Embryonic facial prominence (tissue), 1 donor: ENCODE results near the gene SLC39A11.

Source experiments
- DNase-seq: peaks from one replicate; pipeline ENCODE4 v3.0.0-alpha.2; 2016; ENCODE audit errors: extremely low spot score

The SLC39A11 gene

GRCh38 chr17:72617557-72617956 lies 474.9 kb downstream of the SLC39A11 start:
- DNase-seq = no peak

DNA sequence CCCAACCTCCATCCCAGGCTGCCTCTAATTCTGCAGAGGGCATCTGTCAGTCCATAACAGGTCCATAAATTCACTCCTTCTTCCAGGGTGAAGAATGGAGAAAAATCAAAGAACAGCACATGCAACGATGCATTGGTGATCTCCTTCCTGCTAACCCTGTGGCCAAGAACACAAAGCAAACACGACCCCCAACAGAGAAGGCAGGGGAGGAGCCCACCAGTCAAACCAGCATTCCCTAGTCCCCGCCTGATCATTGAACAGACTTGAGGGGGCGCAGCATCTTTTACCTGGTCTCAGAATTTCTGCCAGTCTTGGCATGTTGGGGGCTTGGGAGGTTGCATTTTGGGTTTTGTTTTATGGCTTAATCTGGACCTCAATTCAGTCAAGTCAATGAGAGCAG lies 476.0 kb downstream of the SLC39A11 start:
- no peak for DNase-seq

GRCh38 chr17:72615627-72615991 lies 476.9 kb downstream of the SLC39A11 start:
- no peak for DNase-seq

DNA sequence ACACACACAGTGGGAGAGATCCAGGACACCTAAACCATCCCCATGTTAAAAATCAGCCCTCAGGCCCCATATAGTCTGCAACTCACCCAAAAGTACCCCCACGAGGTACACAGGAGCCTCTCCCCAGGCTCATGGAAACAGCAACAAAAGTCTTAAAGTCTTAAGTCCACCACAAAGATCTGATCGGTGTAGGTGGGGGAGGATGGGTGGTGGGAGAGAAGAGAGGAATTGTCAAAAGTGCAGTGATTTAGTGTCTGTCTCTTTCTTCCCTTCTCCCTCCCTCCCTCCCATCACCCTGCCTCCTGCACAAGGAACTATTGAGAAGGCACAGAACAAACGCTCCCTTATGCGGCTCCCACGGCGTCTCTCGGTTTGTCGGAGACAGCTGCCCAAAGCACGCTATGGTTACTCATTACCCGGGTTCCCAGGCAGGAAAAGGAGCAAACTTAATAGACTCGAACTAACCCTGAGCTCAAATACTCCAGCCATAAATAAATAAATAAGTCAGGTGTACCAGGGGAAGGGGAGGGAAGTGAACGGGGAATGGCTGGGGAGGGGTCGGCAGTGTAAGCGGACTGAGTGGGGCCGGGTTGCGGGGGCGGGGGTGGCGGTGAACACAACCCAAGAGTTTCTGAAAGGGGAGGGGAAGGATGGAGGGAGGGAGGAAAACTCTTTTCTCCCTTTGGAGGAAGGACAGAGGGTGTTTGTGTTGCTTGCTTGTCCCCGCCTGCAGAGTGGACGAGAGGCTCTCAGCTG lies 477.4 kb downstream of the SLC39A11 start:
- DNase-seq = peak; percentile 63

- DNase-seq = no peak
These were observed 478.0 kb downstream of the SLC39A11 start for GRCh38 chr17:72614476-72614870.

DNA sequence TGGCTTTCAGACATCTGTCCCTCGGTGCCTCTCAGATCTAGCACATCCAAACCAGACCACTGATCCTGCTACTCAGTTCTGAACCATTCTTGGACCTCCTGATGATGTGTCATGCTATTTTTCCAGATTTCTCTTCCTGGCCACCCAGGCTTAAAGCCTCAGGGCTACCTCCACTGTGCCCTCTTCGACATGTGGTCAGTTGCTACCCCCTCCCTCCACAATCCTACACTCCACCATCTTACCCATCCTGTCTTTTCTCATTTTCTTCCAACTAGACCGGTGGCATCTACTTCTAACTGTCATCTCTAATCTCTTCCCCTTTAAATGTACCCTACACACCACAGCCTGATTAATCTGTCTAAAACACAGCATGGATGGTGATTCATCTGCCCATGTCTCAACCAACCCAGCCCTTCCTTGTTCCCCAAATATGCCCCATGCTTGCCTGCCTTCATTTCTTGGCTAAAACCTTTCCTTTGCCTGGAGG lies 478.6 kb downstream of the SLC39A11 start:
- no peak for DNase-seq

- DNase-seq = no peak
These were observed 479.1 kb downstream of the SLC39A11 start for GRCh38 chr17:72613396-72613795.

DNA sequence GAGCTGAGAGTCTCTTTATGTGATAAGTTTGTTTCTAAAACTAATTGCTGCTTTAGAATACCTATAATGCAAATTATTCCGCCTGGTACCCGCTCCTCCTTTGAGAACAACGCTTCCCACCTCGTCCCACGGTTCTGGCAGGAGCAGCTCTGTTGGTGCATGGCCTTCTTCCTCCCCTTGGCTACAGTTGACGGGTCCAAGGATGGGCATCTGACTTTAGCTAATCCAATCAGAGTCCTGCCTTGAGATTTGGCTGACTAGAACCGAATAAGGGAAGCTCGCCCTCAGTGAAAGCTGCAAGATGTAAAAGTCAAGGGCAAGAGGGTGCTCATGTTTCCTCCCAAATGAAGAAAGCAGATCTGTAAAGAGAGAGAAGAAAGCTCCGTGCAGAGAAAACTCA lies 481.3 kb downstream of the SLC39A11 start:
- DNase-seq = no peak

- no peak for DNase-seq
These were observed 483.0 kb downstream of the SLC39A11 start for GRCh38 chr17:72609501-72609900.

- no peak for DNase-seq
These were observed 484.1 kb downstream of the SLC39A11 start for GRCh38 chr17:72608436-72608835.

DNA sequence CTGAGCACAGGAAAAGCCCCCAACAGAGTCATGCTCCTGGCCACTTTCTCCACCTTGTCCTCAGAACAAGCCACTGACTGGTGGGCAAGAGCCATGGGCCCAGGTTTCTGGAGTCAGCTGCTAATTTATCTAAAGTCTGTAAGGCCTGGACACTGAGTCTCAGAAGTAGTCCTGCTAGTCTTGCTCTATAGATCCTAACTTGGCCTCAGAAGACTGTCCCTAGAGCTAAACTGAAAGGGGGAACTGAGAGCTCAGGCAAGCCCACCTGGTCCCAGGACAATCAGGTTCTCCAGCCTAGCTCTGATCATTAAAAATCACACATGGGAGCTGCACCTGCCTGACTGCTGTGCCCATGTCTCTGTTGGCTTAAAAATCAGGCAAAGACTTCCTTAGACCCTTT lies 485.8 kb downstream of the SLC39A11 start:
- no peak for DNase-seq

- DNase-seq = no peak
These were observed 486.9 kb downstream of the SLC39A11 start for GRCh38 chr17:72605543-72605942.

DNA sequence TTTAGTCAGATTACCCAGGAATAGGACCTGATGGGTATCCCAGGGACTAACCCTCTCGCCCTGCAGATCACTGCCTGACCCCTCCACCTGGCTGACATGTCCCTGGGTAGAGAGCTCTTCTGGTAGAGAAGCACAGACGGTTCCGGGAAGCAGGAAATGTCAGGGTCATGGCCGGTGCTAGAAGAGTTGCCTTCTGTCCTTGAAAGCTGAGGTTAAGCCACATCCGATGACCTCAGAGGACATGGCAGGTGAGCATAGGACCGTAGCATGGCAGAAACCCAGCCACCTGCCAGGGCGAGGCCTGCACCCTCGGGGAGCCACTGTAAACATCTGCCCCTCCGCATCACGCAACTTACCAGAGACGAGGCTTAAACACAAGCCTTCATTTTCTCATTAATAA lies 488.0 kb downstream of the SLC39A11 start:
- DNase-seq = no peak

DNA sequence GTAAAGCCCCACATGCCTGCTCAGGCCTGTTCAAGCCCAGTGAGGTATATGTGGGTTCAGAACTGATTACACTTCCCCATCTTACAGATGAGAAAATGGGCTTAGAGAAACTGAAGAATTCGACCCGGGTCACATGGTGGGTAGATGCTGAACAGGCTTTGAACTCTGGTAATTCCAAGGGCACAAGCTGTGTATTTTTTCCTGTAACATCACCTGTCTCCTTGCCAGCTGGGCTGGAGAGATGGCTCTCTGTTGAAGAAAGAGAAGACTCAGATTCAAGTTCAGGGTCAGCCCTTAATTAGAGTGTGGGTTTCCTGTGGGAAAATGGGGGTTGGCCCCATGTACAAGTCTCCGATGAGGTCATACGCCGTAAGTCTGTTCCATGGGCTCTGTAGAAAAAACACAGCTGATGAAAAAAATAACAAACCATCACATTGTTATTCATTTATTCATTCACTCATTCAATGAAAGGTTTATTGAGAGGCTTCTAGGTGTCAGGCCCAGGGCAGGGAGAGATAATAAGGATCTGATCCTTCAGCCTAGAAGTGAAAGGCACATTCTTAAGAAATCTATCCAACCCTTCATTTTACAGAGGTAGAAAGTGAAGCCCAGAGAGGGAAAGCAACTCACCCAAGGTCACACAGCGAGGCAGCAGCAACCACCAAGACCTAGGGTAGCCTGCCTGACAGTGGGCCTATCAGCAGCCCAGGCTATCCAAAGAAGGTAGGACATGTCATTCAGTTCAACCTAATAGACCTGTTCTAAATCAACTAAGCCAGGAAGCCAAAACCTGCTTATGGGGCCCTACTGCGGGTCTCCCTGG lies 488.9 kb downstream of the SLC39A11 start:
- no peak for DNase-seq

DNA sequence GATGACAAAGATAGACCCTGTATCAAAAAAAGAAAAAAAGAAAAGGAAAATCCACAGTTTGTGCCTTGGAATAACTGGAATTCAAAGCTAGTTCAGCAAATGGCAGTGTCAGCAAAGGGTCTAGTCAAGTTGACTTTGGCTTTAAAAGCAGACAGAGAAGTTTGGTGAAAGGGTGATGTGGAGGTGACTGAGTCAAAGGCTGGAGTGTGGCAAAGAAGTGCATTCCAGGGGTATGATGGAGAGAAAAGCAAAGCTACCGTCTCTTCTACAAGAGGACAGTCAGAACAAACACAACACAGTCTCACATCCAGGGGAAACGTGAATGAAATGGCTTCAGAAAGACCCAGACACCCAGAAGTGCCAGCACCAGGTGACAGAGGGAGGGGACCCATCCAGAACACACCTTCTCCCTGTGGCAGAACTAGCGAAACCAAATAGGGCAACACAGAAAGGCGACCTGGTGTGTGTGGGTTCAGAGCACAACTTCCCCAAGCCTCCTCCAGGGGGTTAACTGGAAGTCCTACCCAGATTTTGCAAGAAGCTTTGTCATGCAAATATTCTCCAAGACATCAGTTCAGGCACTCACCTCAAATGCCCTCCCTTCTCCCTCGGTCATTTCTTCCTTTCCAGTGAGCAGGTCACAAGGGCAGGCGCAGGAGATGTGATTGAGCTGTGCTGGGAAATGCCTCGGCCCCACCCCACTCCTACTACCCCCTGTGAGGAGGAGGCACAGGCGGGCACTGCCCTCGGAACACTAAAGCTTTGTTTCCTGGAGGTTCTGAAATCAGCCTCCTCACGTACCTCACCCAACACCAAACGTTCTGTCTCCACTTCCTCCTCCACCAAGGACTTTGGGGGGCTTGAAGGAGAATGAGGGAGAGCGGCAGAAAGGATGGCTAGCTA lies 489.7 kb downstream of the SLC39A11 start:
- DNase-seq = no peak

DNA sequence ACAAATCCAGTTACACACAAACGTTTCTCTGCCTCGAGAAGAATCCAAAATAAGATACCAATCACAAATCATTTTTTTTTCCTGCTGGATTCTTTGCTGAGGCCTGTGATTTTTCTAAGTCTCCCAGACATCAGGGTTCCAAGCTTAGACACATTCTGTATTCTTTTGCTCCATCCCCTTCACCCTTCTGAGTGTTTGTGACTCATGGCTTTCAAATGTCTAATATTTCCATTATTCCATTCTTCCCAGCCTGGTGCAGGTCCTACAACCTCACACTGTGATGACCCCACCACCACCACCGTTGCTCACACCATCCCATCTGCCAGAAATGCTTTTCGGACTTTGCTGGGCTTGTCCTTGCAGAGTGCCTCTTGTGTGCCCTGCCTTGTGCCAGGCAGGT lies 491.6 kb downstream of the SLC39A11 start:
- DNase-seq = no peak

DNA sequence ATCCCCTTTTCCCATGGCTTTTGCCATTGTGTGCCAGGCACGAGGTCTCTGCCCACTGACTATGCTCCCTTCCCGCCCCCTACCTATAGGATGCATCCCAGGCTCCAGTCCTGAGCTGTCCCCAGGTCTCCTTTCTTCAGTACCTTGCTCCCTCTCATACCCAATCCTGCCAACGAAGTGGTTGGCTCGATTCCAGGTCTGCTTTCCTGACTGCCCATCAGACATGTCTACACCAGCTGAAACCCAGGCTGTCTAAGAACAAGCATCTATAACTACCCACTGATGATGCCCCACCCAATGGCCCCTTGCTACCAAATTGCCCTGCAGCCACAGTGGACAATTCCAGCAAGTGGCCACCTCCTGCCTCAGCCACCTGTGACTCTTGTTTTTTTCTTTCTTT lies 492.6 kb downstream of the SLC39A11 start:
- DNase-seq = no peak

- DNase-seq = no peak
These were observed 493.8 kb downstream of the SLC39A11 start for GRCh38 chr17:72598695-72599094.

DNA sequence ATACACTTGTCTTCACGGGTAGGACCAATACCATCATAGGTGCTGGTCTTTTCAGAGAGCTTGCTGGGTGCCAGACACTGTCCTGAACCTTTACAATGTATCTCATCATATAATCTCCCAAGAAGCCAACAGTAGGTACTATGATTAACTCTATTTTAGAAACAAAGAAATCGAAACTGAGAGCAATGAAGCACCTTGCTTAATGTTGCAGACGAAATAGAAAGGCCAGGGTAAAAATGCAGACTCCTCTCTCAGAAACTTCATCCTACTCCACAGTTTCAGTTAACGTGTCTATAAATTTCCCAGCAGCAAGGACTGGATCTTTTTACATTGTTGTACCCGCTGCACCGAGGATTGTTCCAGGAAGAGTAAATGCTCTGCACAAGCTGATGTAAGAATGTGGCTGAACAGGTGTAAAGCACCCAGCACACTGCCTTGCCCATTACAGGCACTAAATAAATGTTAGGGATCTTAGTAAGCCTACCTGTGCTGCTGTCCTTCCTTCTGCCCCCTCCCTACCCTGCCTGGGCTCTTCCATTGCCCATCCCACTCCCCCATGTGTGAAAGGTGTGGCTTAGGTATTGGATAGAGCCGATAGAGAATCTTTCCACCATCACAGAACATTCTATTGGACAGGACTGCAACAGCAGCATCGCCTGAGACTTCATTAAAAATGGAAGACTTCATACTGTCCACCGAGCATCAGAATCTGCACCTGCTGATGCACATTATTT lies 495.0 kb downstream of the SLC39A11 start:
- DNase-seq = no peak
